HFF-Myc (cell line): ENCODE data around the gene DAB2.

Source experiments
- DNase-seq: peaks from one replicate; pipeline ENCODE4 v3.0.0-alpha.2; 2011; ENCODE audit warnings: low read depth; ENCODE audit errors: extremely low read depth
- H3K4me3 ChIP-seq: replicated peaks from 2 replicates; pipeline ENCODE4 v1.5.1; 2011; ENCODE audit warnings: low read depth, mild to moderate bottlenecking, control low read depth, low read length
- CTCF ChIP-seq: IDR thresholded peaks from 2 replicates; pipeline ENCODE4 v1.5.1; 2012; ENCODE audit warnings: mild to moderate bottlenecking, low read depth, low read length, control low read depth; ENCODE audit errors: missing control alignments

The DAB2 gene

DNA sequence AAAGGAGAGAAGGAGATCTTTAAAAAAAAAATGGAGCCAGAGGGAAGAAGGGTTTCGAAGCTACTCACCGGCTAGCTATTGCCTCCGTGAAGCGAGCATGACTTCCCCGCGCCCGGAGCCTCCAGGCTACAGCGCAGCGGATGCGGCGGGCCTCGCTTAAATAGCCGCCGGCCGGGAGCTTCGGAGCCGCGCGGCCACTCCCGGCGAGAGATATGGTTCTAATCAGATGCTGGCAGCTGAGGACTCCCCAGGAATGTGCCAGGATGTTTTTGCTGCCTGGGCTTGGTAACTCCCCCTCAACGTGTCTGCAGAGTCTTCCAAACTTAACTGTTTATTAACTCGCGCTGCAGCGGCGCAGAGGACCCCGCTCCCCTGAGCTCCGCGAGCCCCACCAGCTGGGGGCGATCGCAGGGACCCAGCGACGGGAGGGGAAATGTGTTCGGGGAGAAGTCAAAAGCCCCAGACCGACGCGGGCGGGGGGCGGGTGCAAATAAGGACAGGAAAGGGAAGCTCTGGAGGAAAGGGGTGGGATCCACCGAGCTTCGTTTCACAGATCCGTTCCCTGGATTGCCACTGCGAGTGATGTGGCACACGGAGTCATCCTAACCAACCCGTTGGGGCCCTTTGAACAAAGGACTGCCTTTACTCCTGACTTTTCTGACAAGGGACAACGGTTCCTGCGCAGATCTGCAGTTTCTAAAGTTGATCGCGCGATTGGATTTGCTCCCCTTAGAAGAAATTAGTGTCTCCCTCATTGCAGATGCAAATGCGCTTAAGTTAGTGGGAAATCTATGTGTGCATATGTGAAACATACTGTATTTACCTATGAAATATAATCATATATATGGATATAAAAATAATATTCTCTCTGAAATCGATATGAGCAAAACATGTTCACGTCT is at the start of gene DAB2:
DAB2 (minus strand) TSS at position 245 of the 902 bp plus-strand sequence. CDS start 30,660 bp downstream, outside the sequence.
- DNase-seq: peak; percentile 94
- peak within 1 kb of the TSS; percentile 86 for H3K4me3 ChIP-seq
- TF ChIP-seq CTCF: peak; percentile 78

- H3K4me3 ChIP-seq: no peak overlapping the region
- TF ChIP-seq CTCF: no peak
- DNase-seq: no peak
Observed at GRCh38 chr5:39473156-39473775, 48.5 kb upstream of the DAB2 start.

DNA sequence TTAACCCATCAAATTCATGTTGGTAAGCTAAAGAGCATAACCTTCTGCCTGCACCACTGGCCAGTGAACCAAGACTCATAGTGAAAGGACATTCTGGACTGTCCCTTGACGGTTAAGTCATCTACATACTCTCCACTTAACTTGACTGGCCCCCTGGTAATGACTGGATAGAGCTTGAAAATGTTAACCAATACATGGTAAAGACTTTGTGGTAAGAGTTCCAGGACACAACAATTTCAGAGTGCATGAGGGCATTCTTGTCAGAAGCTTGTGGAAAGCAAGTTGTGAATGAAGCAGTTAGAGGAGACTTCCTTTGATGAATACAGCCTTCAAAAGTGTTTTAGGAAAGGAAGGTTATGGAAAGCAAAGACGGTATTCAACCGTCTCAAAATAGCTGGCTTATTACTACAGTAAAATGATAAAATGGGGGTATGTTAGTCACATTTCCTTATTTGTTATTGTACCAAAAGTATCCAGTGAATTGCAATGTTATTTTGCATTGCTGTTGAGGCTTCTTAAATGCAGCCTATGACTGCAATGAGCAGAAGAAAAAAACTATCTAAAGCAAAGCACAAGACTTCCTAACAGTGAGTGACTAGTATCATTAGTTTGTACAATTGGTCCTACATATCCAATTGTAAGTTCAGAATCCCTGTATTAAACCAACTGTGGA is 47.2 kb upstream of the DAB2 start:
- no peak overlapping the region for H3K4me3 ChIP-seq
- no peak for DNase-seq
- no peak for TF ChIP-seq CTCF

DNA sequence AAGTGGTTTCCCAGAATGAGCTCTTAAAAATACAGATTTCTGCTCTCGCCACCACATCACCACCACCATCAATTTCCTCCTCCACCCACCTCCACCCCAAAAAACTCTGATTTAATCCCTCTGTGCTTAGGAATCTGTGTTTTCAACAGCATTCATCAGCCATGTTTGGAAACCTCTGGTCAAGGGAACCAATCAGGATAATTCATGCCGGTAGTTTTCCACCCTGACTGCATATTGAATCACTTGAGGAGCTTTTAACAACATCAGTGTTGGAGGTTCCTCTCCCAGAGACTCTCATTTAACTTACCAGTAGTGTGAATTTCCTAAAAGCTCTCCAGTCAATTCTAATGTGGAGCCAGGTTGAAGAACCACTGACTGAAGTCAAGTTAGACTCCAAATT is 46.0 kb upstream of the DAB2 start:
- no peak for TF ChIP-seq CTCF
- no peak for DNase-seq
- no peak overlapping the region for H3K4me3 ChIP-seq

DNA sequence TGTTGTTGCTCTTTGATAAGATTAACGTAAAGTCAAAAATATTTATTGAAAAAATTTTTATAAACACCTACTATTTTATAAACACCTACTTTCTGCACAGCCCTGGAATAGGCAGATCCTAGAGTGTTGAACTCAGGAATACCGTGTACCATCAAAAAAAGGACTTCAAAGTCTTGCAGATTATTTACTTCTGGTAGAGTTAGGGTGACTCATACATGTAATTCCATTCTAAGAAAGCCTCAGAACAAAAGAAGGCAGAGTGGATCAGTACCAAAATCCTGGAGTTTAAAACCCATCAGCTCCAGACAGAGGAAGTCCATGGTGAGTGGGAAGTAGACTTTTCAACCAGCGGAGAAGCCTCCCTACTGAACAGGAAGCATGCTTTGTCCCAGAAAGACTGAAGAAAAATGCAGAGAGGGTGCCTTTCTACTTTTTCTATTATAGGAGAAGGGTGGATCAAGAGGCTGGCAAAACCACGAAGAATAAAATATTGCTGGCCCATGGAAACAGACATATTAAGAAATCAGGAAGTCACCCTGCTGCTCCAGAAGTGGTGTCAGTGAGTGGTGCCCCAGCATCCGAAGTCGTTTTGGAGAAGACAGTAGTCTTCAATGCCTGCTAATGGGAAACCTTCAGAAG is 45.1 kb upstream of the DAB2 start:
- TF ChIP-seq CTCF: no peak
- DNase-seq: no peak
- H3K4me3 ChIP-seq: no peak overlapping the region

GRCh38 chr5:39469176-39469575 is 44.4 kb upstream of the DAB2 start:
- DNase-seq: no peak
- H3K4me3 ChIP-seq: no peak overlapping the region
- TF ChIP-seq CTCF: no peak
